ENCODE data around the gene ERGIC2. TPM values are rescaled to one million over a fixed set of nuclear protein-coding genes. Genes with fewer than 3 reads are reported as not detected.
"Not testable (repeated sequence)": the region's sequence is repeated elsewhere in the genome, so short reads cannot be mapped to it uniquely, and the experiment has no call there.

ERGIC2 gene
- total RNA-seq, 5 donors from 2014 or later (not counting 1 experiment from before 2014, with no cell fraction given), result 35.3 to 62.5 (median 50.5) TPM

GRCh38 chr12:29299633-29300032 is 81.3 kb downstream of the ERGIC2 start:
- Mint-ChIP-seq H3K9me3 (no peaks in the 10 kb centered on the region), H3K27ac (no peak overlapping the region), H3K4me3 (no peak overlapping the region), H3K27me3 (no peaks in the 10 kb centered on the region), H3K4me1 (no peaks in the 10 kb centered on the region), H3K36me3 (peaks cover 7% of the 10 kb centered on the region)
- ATAC-seq (replicated peaks in 1 of 4) (no peak), DNase-seq (no peak)
- ChIA-PET CTCF (no interaction called here), POLR2A (no interaction called here)
- 80% methylated on average over 2 of the region's 2 CpGs for WGBS (ENCODE audit: insufficient coverage)
- no peak overlapping the region for H3K27ac ChIP-seq (ENCODE audit: low read length)
- no peaks in the 10 kb centered on the region for H3K4me1 ChIP-seq (ENCODE audit: control insufficient read depth in 1 of 2, extremely low read depth in 1 of 2, insufficient read depth in 2 of 2, low read length in 2 of 2)
- H3K4me3 ChIP-seq (ENCODE audit: control insufficient read depth in 1 of 2, extremely low read depth in 1 of 2, low read length in 1 of 2), result no peak overlapping the region
- no peaks in the 10 kb centered on the region for H3K9me3 ChIP-seq
- H3K27me3 ChIP-seq (replicated peaks in 1 of 2; ENCODE audit: control insufficient read depth in 2 of 2, extremely low read depth in 1 of 2, insufficient read depth in 2 of 2, low read length in 1 of 2), result no peaks in the 10 kb centered on the region
- no peaks in the 10 kb centered on the region for H3K36me3 ChIP-seq (ENCODE audit: control insufficient read depth in 2 of 2, extremely low read depth in 1 of 2, insufficient read depth in 1 of 2, low read length in 1 of 2)

GRCh38 chr12:29291226-29291625 is 89.7 kb downstream of the ERGIC2 start:
- WGBS (ENCODE audit: insufficient coverage), result 94% methylated on average over 2 of the region's 3 CpGs
- Mint-ChIP-seq H3K4me3 (no peak overlapping the region), H3K27me3 (no peaks in the 10 kb centered on the region), H3K4me1 (no peaks in the 10 kb centered on the region), H3K9me3 (peaks cover 0 to 5% (median 3%) of the 10 kb centered on the region in 3 donors), H3K36me3 (peaks cover 28% of the 10 kb centered on the region), H3K27ac (no peak overlapping the region)
- Histone ChIP-seq H3K9me3 (no peaks in the 10 kb centered on the region), H3K27me3 (replicated peaks in 1 of 2; ENCODE audit: control insufficient read depth in 2 of 2, extremely low read depth in 1 of 2, insufficient read depth in 2 of 2, low read length in 1 of 2) (no peaks in the 10 kb centered on the region), H3K4me1 (ENCODE audit: control insufficient read depth in 1 of 2, extremely low read depth in 1 of 2, insufficient read depth in 2 of 2, low read length in 2 of 2) (no peaks in the 10 kb centered on the region), H3K4me3 (ENCODE audit: control insufficient read depth in 1 of 2, extremely low read depth in 1 of 2, low read length in 1 of 2) (no peak overlapping the region), H3K36me3 (ENCODE audit: control insufficient read depth in 2 of 2, extremely low read depth in 1 of 2, insufficient read depth in 1 of 2, low read length in 1 of 2) (no peaks in the 10 kb centered on the region), H3K27ac (ENCODE audit: low read length) (no peak overlapping the region)
- ChIA-PET CTCF (no interaction called here), POLR2A (no interaction called here)
- DNase-seq (no peak), ATAC-seq (replicated peaks in 1 of 4) (no peak)

GRCh38 chr12:29290475-29290874 is 90.5 kb downstream of the ERGIC2 start:
- H3K9me3 Mint-ChIP-seq; H3K36me3 ChIP-seq (ENCODE audit: control insufficient read depth in 2 of 2, extremely low read depth in 1 of 2, insufficient read depth in 1 of 2, low read length in 1 of 2); H3K4me1 ChIP-seq (ENCODE audit: control insufficient read depth in 1 of 2, extremely low read depth in 1 of 2, insufficient read depth in 2 of 2, low read length in 2 of 2); H3K27me3 Mint-ChIP-seq; H3K9me3 ChIP-seq; H3K27ac Mint-ChIP-seq; DNase-seq; POLR2A ChIA-PET; H3K4me1 Mint-ChIP-seq; H3K4me3 ChIP-seq (ENCODE audit: control insufficient read depth in 1 of 2, extremely low read depth in 1 of 2, low read length in 1 of 2); ATAC-seq (replicated peaks in 1 of 4); H3K27ac ChIP-seq (ENCODE audit: low read length); H3K4me3 Mint-ChIP-seq; H3K27me3 ChIP-seq (replicated peaks in 1 of 2; ENCODE audit: control insufficient read depth in 2 of 2, extremely low read depth in 1 of 2, insufficient read depth in 2 of 2, low read length in 1 of 2); CTCF ChIA-PET: not testable (repeated sequence)
- H3K36me3 Mint-ChIP-seq, result peaks cover 31% of the 10 kb centered on the region

GRCh38 chr12:29288031-29288430 is 92.9 kb downstream of the ERGIC2 start:
- H3K36me3 ChIP-seq (ENCODE audit: control insufficient read depth in 2 of 2, extremely low read depth in 1 of 2, insufficient read depth in 1 of 2, low read length in 1 of 2), result no peaks in the 10 kb centered on the region
- H3K36me3 Mint-ChIP-seq, result peaks cover 43% of the 10 kb centered on the region

GRCh38 chr12:29287622-29288021 is 93.3 kb downstream of the ERGIC2 start:
- no peak overlapping the region for H3K27ac ChIP-seq (ENCODE audit: low read length)
- peaks cover under 1 to 2% (median under 1%) of the 10 kb centered on the region in 3 donors for H3K4me1 Mint-ChIP-seq
- H3K36me3 Mint-ChIP-seq, result peaks cover 44% of the 10 kb centered on the region
- no peak overlapping the region for H3K4me3 ChIP-seq (ENCODE audit: control insufficient read depth in 1 of 2, extremely low read depth in 1 of 2, low read length in 1 of 2)
- no peaks in the 10 kb centered on the region for H3K9me3 ChIP-seq
- H3K27me3 Mint-ChIP-seq, result no peaks in the 10 kb centered on the region
- POLR2A ChIA-PET, result interaction anchor here (0.6 to 0.7 kb wide), 2 partner anchors 82 to 196 kb away, joined by 3 to 4 read pairs; no protein-coding TSS in a partner anchor
- no peak overlapping the region for H3K27ac Mint-ChIP-seq
- H3K27me3 ChIP-seq (replicated peaks in 1 of 2; ENCODE audit: control insufficient read depth in 2 of 2, extremely low read depth in 1 of 2, insufficient read depth in 2 of 2, low read length in 1 of 2), result no peaks in the 10 kb centered on the region
- H3K36me3 ChIP-seq (ENCODE audit: control insufficient read depth in 2 of 2, extremely low read depth in 1 of 2, insufficient read depth in 1 of 2, low read length in 1 of 2), result no peaks in the 10 kb centered on the region
- CTCF ChIA-PET, result no interaction called here
- peaks cover 0 to 5% (median 3%) of the 10 kb centered on the region in 3 donors for H3K9me3 Mint-ChIP-seq
- ATAC-seq (replicated peaks in 1 of 4) (no peak), DNase-seq (no peak)
- no CpG with 5 or more reads among the region's 1 CpG for WGBS (ENCODE audit: insufficient coverage)
- no peaks in the 10 kb centered on the region for H3K4me1 ChIP-seq (ENCODE audit: control insufficient read depth in 1 of 2, extremely low read depth in 1 of 2, insufficient read depth in 2 of 2, low read length in 2 of 2)
- H3K4me3 Mint-ChIP-seq, result no peak overlapping the region

More at GRCh38 chr12:29288031-29288430, 92.9 kb downstream of the ERGIC2 start:
- DNase-seq (no peak), ATAC-seq (replicated peaks in 1 of 4) (no peak)
- Mint-ChIP-seq H3K27ac (no peak overlapping the region), H3K4me1 (no peaks in the 10 kb centered on the region), H3K9me3 (peaks cover 0 to 5% (median 3%) of the 10 kb centered on the region in 3 donors), H3K27me3 (no peaks in the 10 kb centered on the region), H3K4me3 (no peak overlapping the region)
- Histone ChIP-seq H3K27ac (ENCODE audit: low read length) (no peak overlapping the region), H3K27me3 (replicated peaks in 1 of 2; ENCODE audit: control insufficient read depth in 2 of 2, extremely low read depth in 1 of 2, insufficient read depth in 2 of 2, low read length in 1 of 2) (no peaks in the 10 kb centered on the region), H3K4me3 (ENCODE audit: control insufficient read depth in 1 of 2, extremely low read depth in 1 of 2, low read length in 1 of 2) (no peak overlapping the region), H3K9me3 (no peaks in the 10 kb centered on the region), H3K4me1 (ENCODE audit: control insufficient read depth in 1 of 2, extremely low read depth in 1 of 2, insufficient read depth in 2 of 2, low read length in 2 of 2) (no peaks in the 10 kb centered on the region)
- CTCF ChIA-PET, result no interaction called here
- POLR2A ChIA-PET, result interaction anchor here (0.6 to 0.7 kb wide), 2 partner anchors 82 to 196 kb away, joined by 3 to 4 read pairs; no protein-coding TSS in a partner anchor

Other genes starting within 250 kb of the ERGIC2 start
- 1 to 10 TPM; 2.2 to 6.8 (median 4.9) TPM for gene FAR2, start 231.9 kb downstream of the ERGIC2 start, total RNA-seq
- not detected for gene OVCH1, start 116.5 kb upstream of the ERGIC2 start, total RNA-seq

Data from T-cell (primary cell).